ENCODE results near the gene RUNDC3A.

RUNDC3A gene

GRCh38 chr17:44283344-44284023, 24.9 kb upstream of the RUNDC3A start:
- DNase-seq (ENCODE audit: low read depth in 2 of 2): no peak

- DNase-seq (ENCODE audit: low read depth in 2 of 2): no peak
Observed at GRCh38 chr17:44284024-44284400, 24.4 kb upstream of the RUNDC3A start.

DNA sequence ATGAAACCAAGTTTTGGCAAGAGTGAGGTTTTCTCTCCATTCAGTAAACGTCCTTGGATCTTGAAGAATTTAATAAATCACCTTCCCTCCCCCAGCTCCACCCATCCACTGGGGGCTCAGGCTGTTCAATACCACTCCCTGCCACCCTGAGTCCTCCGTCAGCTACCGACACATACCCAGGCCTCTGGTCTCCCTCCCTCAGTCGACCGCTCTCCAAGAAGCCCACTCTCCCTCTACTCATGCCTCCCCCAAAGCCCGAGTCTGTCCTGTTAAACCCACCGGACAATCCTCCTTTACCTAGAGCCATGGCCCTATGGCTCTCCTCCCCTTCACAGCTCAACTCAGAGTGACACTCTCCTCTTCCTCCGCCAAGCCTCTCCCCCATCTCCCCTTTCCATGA, 20.8 kb upstream of the RUNDC3A start:
- DNase-seq (ENCODE audit: low read depth in 2 of 2): no peak

DNA sequence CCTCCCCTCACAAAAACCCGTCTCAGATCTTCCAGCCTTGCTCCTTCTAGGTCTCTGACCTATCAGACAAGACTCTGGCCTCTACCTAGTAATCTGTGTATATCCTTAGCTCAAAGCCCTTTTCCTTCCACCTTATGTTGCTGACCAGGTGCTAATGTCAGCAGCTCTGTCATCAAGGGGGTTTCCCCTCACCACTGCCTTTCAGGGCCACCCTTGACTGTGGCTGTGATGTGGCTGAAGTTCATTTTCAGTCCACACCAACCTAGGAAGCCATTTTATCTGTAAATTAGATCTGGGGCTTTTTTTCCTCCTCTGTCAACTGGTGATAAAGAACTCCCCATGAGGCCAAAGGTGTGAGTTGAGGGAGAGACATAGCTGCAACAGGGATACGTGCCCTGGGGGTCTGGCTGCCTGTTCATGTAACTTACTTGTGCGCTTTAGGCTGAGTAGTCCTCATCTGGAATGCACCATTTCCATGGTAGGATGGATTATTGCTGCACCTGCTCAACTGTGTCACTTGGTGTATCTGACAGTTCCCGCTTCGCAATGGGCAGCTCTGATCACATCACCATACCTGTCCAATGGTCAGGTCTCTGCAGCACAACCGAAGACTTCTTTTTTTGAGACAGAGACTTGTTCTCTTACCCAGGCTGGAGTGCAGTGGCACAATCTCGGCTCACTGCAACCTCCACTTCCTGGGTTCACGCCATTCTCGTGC, 14.7 kb upstream of the RUNDC3A start:
- DNase-seq (ENCODE audit: low read depth in 2 of 2): no peak

GRCh38 chr17:44297975-44298374, 10.4 kb upstream of the RUNDC3A start:
- no peak for DNase-seq (ENCODE audit: low read depth in 2 of 2)

GRCh38 chr17:44304651-44305050, 3.8 kb upstream of the RUNDC3A start:
- DNase-seq (ENCODE audit: low read depth in 2 of 2): no peak

- DNase-seq (ENCODE audit: low read depth in 2 of 2): no peak
Observed at GRCh38 chr17:44307387-44308186, 814 bp upstream of the RUNDC3A start.

DNA sequence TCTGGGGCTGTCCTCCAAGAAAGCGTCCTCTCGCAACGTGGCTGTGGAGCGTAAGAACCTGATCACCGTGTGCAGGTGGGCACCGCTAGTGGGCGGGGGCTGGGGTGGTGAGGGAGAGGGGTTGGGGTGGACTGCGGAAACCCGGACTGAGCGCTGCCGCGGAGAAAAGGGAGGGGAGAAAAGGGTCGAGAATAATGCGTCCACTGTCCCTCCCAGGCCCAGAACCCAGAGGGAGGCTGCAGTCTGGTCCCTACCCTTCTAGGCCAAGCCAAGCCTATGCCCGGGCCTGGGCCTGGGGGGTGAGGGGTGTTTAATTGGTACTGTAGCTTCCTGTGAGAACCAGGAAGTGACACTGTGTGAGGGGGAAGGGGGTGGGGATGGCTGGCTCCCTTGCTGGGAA, 464 bp downstream of the RUNDC3A start:
- no peak for DNase-seq (ENCODE audit: low read depth in 2 of 2)

- DNase-seq (ENCODE audit: low read depth in 2 of 2): no peak
Observed at GRCh38 chr17:44309472-44309871, 1.1 kb downstream of the RUNDC3A start.

DNA sequence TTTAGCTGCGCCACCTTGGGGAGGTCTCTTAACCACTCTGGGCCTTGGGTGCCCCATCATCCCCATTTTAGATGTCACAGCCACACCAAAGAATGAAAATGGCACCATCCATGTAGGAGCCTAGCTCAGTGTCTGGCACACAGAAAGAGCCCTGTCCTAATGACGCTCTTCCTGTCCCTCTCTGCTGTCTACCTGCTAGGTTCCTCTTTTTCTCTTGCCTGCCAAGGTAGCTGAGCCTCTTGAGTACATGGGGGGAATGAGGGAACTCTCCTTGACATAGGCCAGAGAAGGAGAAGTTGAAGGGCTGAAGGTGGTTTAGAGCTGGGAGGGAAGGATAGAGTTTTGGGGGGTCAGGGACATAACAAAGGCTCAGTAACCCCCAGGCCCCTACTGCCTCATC, 1.8 kb downstream of the RUNDC3A start:
- DNase-seq (ENCODE audit: low read depth in 2 of 2): no peak

- DNase-seq (ENCODE audit: low read depth in 2 of 2): no peak
Observed at GRCh38 chr17:44310609-44311376, 2.4 kb downstream of the RUNDC3A start.

GRCh38 chr17:44311562-44312181, 3.3 kb downstream of the RUNDC3A start:
- no peak for DNase-seq (ENCODE audit: low read depth in 2 of 2)

DNA sequence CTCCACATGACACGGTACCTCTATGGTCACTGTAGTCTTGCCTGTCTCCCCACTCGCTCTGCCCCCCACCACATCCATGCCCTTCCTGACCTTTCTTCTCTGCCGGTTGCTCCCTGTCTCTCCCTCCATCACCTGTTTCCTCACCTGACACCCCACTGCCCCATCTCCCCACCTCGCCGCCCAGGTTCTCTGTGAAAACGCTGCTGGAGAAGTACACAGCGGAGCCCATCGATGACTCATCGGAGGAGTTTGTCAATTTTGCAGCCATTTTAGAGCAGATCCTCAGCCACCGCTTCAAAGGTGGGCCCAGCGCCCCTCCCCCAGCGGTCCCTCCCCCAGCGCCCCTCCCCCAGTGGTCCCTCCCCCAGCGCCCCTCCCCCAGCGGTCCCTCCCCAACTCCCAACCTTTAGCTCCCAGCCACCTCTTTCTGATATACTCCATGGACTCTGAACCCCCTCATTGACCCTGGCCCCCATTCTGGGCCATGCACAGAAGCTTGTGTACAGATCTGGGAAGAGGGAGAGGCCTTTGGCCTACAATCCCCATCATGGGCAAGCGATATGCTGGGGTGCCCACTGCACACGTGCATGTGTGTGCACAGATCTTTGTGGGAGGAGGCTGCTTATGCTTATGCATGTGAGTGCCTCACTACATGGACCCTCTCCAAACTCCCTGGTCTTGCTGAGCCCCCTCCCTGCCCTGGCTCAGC, 4.1 kb downstream of the RUNDC3A start:
- no peak for DNase-seq (ENCODE audit: low read depth in 2 of 2)

- no peak for DNase-seq (ENCODE audit: low read depth in 2 of 2)
Observed at GRCh38 chr17:44314031-44314430, 5.6 kb downstream of the RUNDC3A start.

DNA sequence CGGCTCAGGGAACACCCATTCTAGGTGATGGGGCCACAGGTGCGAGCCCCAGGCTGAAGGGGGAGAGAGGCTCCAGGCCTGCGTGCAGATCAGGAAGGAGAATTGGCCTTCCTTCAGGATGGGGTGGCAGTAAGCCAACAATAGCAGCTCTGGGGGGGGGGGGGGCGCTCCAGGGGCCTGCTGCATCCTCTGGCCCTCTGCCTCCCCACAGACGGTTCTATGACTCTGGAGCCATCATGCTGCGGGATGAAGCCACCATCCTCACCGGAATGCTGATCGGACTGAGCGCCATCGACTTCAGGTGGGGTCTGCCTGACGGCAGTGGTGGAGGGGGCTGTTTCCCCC, 6.1 kb downstream of the RUNDC3A start:
- DNase-seq (ENCODE audit: low read depth in 2 of 2): no peak

GRCh38 chr17:44314869-44315661, 6.7 kb downstream of the RUNDC3A start:
- DNase-seq (ENCODE audit: low read depth in 2 of 2): peak; percentile 27 to 40

DNA sequence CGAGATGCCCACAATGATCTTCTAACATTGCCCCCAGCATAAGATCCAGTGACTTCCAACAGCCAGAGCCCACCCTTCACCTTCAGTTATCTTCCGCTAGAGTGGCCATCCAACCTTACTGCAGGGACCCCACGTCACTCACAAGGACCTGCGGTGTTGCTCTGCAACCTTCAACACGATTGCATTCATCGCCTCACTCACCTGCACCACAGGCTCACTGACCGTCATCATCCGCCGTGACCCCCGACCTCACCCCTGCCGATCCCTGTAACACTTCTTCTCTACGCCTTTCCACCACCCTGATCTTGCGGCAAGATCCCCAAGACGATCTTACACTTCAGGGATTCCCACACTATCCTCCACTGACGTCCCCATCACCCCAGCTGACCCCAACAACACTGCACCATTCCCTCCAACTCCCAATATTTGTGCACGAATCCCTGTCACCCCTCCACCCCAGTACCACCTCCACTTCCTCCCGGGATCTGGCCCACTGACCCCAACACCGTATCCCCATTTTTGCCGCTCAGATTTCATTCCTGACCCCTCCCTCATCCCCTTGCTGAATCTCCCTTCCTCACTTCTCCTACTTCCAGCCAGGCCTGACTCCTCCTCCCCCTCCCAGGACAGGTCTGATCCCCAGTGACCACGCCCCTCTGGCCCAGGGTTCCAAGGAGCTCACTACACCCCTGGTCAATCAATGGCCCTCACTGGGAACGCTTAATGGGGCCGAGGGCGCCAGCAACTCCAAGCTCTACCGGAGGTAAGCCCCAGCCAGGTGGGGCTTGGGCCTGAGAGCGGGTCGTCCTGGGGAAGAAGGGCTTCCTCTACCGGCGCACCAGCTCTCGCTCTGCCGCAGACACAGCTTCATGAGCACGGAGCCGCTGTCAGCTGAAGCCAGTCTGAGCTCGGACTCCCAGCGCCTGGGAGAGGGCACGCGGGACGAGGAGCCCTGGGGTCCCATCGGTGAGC, 7.6 kb downstream of the RUNDC3A start:
- DNase-seq (ENCODE audit: low read depth in 2 of 2): no peak

- no peak for DNase-seq (ENCODE audit: low read depth in 2 of 2)
Observed at GRCh38 chr17:44317545-44317944, 9.1 kb downstream of the RUNDC3A start.
